ENCODE measurements around the gene RET.

The RET gene

DNA sequence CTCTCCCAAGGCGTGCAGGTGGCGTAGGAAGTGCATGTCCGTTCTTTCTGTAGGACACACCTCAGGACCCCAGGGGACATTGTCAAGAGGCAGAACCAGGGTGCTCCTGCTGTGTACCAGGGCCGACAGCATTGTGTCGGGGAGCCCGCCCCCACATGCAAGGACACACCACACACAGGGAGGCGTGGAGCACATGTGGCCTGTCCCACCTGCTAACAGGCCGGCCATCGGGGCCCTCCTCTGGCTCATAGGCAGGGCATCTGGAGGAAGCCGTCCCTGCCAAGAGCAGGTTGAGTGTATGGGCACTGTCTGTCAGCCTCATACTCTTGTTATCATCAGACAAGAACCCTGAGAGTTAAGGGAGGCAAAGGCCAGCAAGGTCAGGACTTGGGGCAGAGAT lies 12.7 kb downstream of the RET start:
- H2AFZ ChIP-seq (ENCODE audit: low read depth, low read length, severe bottlenecking), result no peak overlapping the region
- H3K9me3 ChIP-seq (ENCODE audit: insufficient read depth, low read length), result no peaks in the 10 kb centered on the region
- no peak for TF ChIP-seq EZH2phosphoT487 (conservative IDR thresholded peaks at IDR 0.05; ENCODE audit: low read length)
- TF ChIP-seq, protein P1, sequence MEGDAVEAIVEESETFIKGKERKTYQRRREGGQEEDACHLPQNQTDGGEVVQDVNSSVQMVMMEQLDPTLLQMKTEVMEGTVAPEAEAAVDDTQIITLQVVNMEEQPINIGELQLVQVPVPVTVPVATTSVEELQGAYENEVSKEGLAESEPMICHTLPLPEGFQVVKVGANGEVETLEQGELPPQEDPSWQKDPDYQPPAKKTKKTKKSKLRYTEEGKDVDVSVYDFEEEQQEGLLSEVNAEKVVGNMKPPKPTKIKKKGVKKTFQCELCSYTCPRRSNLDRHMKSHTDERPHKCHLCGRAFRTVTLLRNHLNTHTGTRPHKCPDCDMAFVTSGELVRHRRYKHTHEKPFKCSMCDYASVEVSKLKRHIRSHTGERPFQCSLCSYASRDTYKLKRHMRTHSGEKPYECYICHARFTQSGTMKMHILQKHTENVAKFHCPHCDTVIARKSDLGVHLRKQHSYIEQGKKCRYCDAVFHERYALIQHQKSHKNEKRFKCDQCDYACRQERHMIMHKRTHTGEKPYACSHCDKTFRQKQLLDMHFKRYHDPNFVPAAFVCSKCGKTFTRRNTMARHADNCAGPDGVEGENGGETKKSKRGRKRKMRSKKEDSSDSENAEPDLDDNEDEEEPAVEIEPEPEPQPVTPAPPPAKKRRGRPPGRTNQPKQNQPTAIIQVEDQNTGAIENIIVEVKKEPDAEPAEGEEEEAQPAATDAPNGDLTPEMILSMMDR (IDR thresholded peaks at IDR 0.05; ENCODE audit: insufficient read depth, low read length, poor library complexity, severe bottlenecking), result no peak
- no peaks in the 10 kb centered on the region for H3K9me2 ChIP-seq (replicated peaks; ENCODE audit: insufficient read depth, low read length)
- no peaks in the 10 kb centered on the region for H3K79me2 ChIP-seq (ENCODE audit: insufficient read depth, low read length)
- no peak overlapping the region for H3K27ac ChIP-seq (ENCODE audit: low read depth, low read length)
- H3K4me3 ChIP-seq (ENCODE audit: insufficient read depth, low read length, poor library complexity, severe bottlenecking), result no peak overlapping the region
- H3K9ac ChIP-seq (ENCODE audit: low read length), result no peak overlapping the region
- H3K4me2 ChIP-seq (ENCODE audit: low read depth, low read length, poor library complexity, severe bottlenecking), result no peak overlapping the region
- no peaks in the 10 kb centered on the region for H3K27me3 ChIP-seq (ENCODE audit: low read length)
- H4K20me1 ChIP-seq (ENCODE audit: low read depth, low read length), result no peaks in the 10 kb centered on the region
- no peaks in the 10 kb centered on the region for H3K36me3 ChIP-seq (ENCODE audit: low read length)
- no peaks in the 10 kb centered on the region for H3F3A ChIP-seq (ENCODE audit: insufficient read depth)

- no peaks in the 10 kb centered on the region for H3K79me2 ChIP-seq (ENCODE audit: insufficient read depth, low read length)
- no peaks in the 10 kb centered on the region for H3K9me3 ChIP-seq (ENCODE audit: insufficient read depth, low read length)
- H3K27ac ChIP-seq (ENCODE audit: low read depth, low read length), result no peak overlapping the region
- H4K20me1 ChIP-seq (ENCODE audit: low read depth, low read length), result no peaks in the 10 kb centered on the region
- no peaks in the 10 kb centered on the region for H3K9me2 ChIP-seq (replicated peaks; ENCODE audit: insufficient read depth, low read length)
- no peak overlapping the region for H2AFZ ChIP-seq (ENCODE audit: low read depth, low read length, severe bottlenecking)
- no peak overlapping the region for H3K4me3 ChIP-seq (ENCODE audit: insufficient read depth, low read length, poor library complexity, severe bottlenecking)
- TF ChIP-seq EZH2phosphoT487 (conservative IDR thresholded peaks at IDR 0.05; ENCODE audit: low read length), result no peak
- TF ChIP-seq, protein P1 (IDR thresholded peaks at IDR 0.05; ENCODE audit: insufficient read depth, low read length, poor library complexity, severe bottlenecking), result no peak
- H3F3A ChIP-seq (ENCODE audit: insufficient read depth), result no peaks in the 10 kb centered on the region
- no peaks in the 10 kb centered on the region for H3K36me3 ChIP-seq (ENCODE audit: low read length)
- no peaks in the 10 kb centered on the region for H3K27me3 ChIP-seq (ENCODE audit: low read length)
- H3K4me2 ChIP-seq (ENCODE audit: low read depth, low read length, poor library complexity, severe bottlenecking), result no peak overlapping the region
- H3K9ac ChIP-seq (ENCODE audit: low read length), result no peak overlapping the region
Measured at GRCh38 chr10:43090188-43090587, 13.3 kb downstream of the RET start.

GRCh38 chr10:43090664-43091063 lies 13.8 kb downstream of the RET start:
- Histone ChIP-seq H3F3A (ENCODE audit: insufficient read depth) (no peaks in the 10 kb centered on the region), H3K4me3 (ENCODE audit: insufficient read depth, low read length, poor library complexity, severe bottlenecking) (no peak overlapping the region), H3K36me3 (ENCODE audit: low read length) (no peaks in the 10 kb centered on the region), H3K79me2 (ENCODE audit: insufficient read depth, low read length) (no peaks in the 10 kb centered on the region), H3K4me2 (ENCODE audit: low read depth, low read length, poor library complexity, severe bottlenecking) (no peak overlapping the region), H3K9me2 (replicated peaks; ENCODE audit: insufficient read depth, low read length) (no peaks in the 10 kb centered on the region), H2AFZ (ENCODE audit: low read depth, low read length, severe bottlenecking) (no peak overlapping the region), H4K20me1 (ENCODE audit: low read depth, low read length) (no peaks in the 10 kb centered on the region), H3K27ac (ENCODE audit: low read depth, low read length) (no peak overlapping the region), H3K9me3 (ENCODE audit: insufficient read depth, low read length) (no peaks in the 10 kb centered on the region), H3K9ac (ENCODE audit: low read length) (no peak overlapping the region), H3K27me3 (ENCODE audit: low read length) (no peaks in the 10 kb centered on the region)
- TF ChIP-seq, protein P1 (IDR thresholded peaks at IDR 0.05; ENCODE audit: insufficient read depth, low read length, poor library complexity, severe bottlenecking), result no peak
- no peak for TF ChIP-seq EZH2phosphoT487 (conservative IDR thresholded peaks at IDR 0.05; ENCODE audit: low read length)

Measured in SU-DHL-6 (cell line).